H9 (cell line): ENCODE data around the gene TRAK1. TPM values are rescaled to one million over a fixed set of nuclear protein-coding genes. Genes with fewer than 3 reads are reported as not detected.

Source experiments
- DNase-seq: peaks from one replicate; pipeline ENCODE4 v3.0.0-alpha.2; 2017
- H2AFZ ChIP-seq: one replicate; pipeline ENCODE4 v1.6.1; 2013; ENCODE audit warnings: mild to moderate bottlenecking, low read length, control low read depth, moderate library complexity
- H2AK5ac ChIP-seq: 2 replicates; pipeline ENCODE4 v1.6.1; 2013; ENCODE audit warnings: low read length, control low read depth, mixed read lengths; ENCODE audit not compliant: insufficient read length
- H2BK120ac ChIP-seq: one replicate; pipeline ENCODE4 v1.6.1; 2013; ENCODE audit warnings: low read depth, mild to moderate bottlenecking, low read length, control low read depth, inconsistent platforms; ENCODE audit not compliant: poor library complexity, severe bottlenecking
- H2BK12ac ChIP-seq: 2 replicates; pipeline ENCODE4 v1.6.1; 2013; ENCODE audit warnings: low read length, control low read depth, mixed read lengths, low read depth; ENCODE audit not compliant: insufficient read length
- H2BK15ac ChIP-seq: 2 replicates; pipeline ENCODE4 v1.6.1; 2013; ENCODE audit warnings: low read depth, low read length, control low read depth
- H2BK20ac ChIP-seq: one replicate; pipeline ENCODE4 v1.6.1; 2013; ENCODE audit warnings: low read depth, mild to moderate bottlenecking, low read length, control low read depth, inconsistent platforms; ENCODE audit not compliant: poor library complexity, severe bottlenecking
- H2BK5ac ChIP-seq: 2 replicates; pipeline ENCODE4 v1.6.1; 2013; ENCODE audit warnings: low read length, control low read depth, mixed read lengths; ENCODE audit not compliant: insufficient read length
- H3K14ac ChIP-seq: 2 replicates; pipeline ENCODE4 v1.6.1; 2013; ENCODE audit warnings: low read length, control low read depth; ENCODE audit not compliant: insufficient read depth
- H3K18ac ChIP-seq: 2 replicates; pipeline ENCODE4 v1.6.1; 2013; ENCODE audit warnings: low read depth, mild to moderate bottlenecking, mixed read lengths, low read length, control low read depth; ENCODE audit not compliant: insufficient read length
- H3K23ac ChIP-seq: 2 replicates; pipeline ENCODE4 v1.6.1; 2013; ENCODE audit warnings: low read length, control low read depth, mixed read lengths, low read depth; ENCODE audit not compliant: insufficient read length
- H3K23me2 ChIP-seq: 2 replicates; pipeline ENCODE4 v1.6.1; 2013; ENCODE audit warnings: low read depth, mild to moderate bottlenecking, mixed read lengths, low read length, control low read depth; ENCODE audit not compliant: insufficient read length, poor library complexity, severe bottlenecking
- H3K27ac ChIP-seq: 2 replicates; pipeline ENCODE4 v1.5.1; 2013; ENCODE audit warnings: low read length, control low read depth, mixed read lengths, low read depth; ENCODE audit not compliant: insufficient read length
- H3K27me3 ChIP-seq: 2 replicates; pipeline ENCODE4 v1.6.1; 2013; ENCODE audit warnings: low read length, control low read depth, inconsistent platforms; ENCODE audit not compliant: insufficient read depth
- H3K4ac ChIP-seq: 2 replicates; pipeline ENCODE4 v1.6.1; 2013; ENCODE audit warnings: low read depth, mild to moderate bottlenecking, control low read depth, inconsistent platforms, low read length, moderate library complexity
- H3K4me1 ChIP-seq: 2 replicates; pipeline ENCODE4 v1.6.1; 2013; ENCODE audit warnings: low read length, control low read depth, inconsistent platforms; ENCODE audit not compliant: insufficient read depth
- H3K4me2 ChIP-seq: 2 replicates; pipeline ENCODE4 v1.6.1; 2013; ENCODE audit warnings: low read length, control low read depth, mixed read lengths; ENCODE audit not compliant: insufficient read length, insufficient read depth
- H3K56ac ChIP-seq: 2 replicates; pipeline ENCODE4 v1.6.1; 2013; ENCODE audit warnings: low read depth, mild to moderate bottlenecking, mixed read lengths, low read length, control low read depth; ENCODE audit not compliant: insufficient read length
- H3K79me1 ChIP-seq: 2 replicates; pipeline ENCODE4 v1.6.1; 2013; ENCODE audit warnings: low read depth, mild to moderate bottlenecking, moderate library complexity, low read length, control low read depth, inconsistent platforms; ENCODE audit not compliant: insufficient read depth, poor library complexity, severe bottlenecking
- H3K79me2 ChIP-seq: 2 replicates; pipeline ENCODE4 v1.6.1; 2013; ENCODE audit warnings: low read length, control low read depth, inconsistent platforms; ENCODE audit not compliant: insufficient read depth
- H3K9ac ChIP-seq: 2 replicates; pipeline ENCODE4 v1.6.1; 2013; ENCODE audit warnings: low read length, control low read depth, mixed read lengths; ENCODE audit not compliant: insufficient read length; ENCODE audit errors: extremely low read depth
- H3K9me3 ChIP-seq: one replicate; pipeline ENCODE4 v1.6.1; 2013; ENCODE audit warnings: low read depth, low read length, inconsistent platforms; ENCODE audit not compliant: control insufficient read depth
- H3T11ph ChIP-seq: one replicate; pipeline ENCODE4 v1.6.1; 2013; ENCODE audit warnings: mild to moderate bottlenecking, low read length, control low read depth, inconsistent platforms
- H4K20me1 ChIP-seq: one replicate; pipeline ENCODE4 v1.6.1; 2013; ENCODE audit not compliant: control insufficient read depth, insufficient read length, insufficient read depth
- H4K5ac ChIP-seq: 2 replicates; pipeline ENCODE4 v1.6.1; 2013; ENCODE audit warnings: low read depth, mild to moderate bottlenecking, mixed read lengths, low read length, control low read depth; ENCODE audit not compliant: insufficient read length
- H4K8ac ChIP-seq: replicated peaks from 2 replicates; pipeline ENCODE4 v1.6.1; 2013; ENCODE audit warnings: low read length, control low read depth, mixed read lengths, low read depth; ENCODE audit not compliant: insufficient read length
- H4K91ac ChIP-seq: 2 replicates; pipeline ENCODE4 v1.6.1; 2013; ENCODE audit warnings: low read depth, mild to moderate bottlenecking, moderate library complexity, mixed read lengths, low read length, control low read depth; ENCODE audit not compliant: insufficient read length
- H3K27ac Mint-ChIP-seq, 3 experiments: 2 replicates in 2 of 3; 3 replicates in 1 of 3; pipeline ENCODE4 v1.8.0; 2020 to 2021; ENCODE audit warnings: mixed read lengths in 3 of 3, mild to moderate bottlenecking in 1 of 3, moderate library complexity in 1 of 3
- H3K27me3 Mint-ChIP-seq: 2 replicates; pipeline ENCODE4 v1.8.0; 2021; ENCODE audit warnings: low read depth, mild to moderate bottlenecking, moderate library complexity, mixed read lengths
- H3K36me3 Mint-ChIP-seq, 3 experiments: 2 replicates in 2 of 3; 3 replicates in 1 of 3; pipeline ENCODE4 v1.8.0; 2020 to 2021; ENCODE audit warnings: low read depth in 3 of 3, mixed read lengths in 3 of 3; ENCODE audit not compliant: insufficient read depth in 1 of 3
- H3K4me1 Mint-ChIP-seq, 2 experiments: 2 replicates each; pipeline ENCODE4 v1.8.0; 2020; ENCODE audit warnings: mixed read lengths in 2 of 2
- H3K4me3 Mint-ChIP-seq, 2 experiments: 2 replicates in 1 of 2; 3 replicates in 1 of 2; pipeline ENCODE4 v1.8.0; 2020 to 2021; ENCODE audit warnings: mild to moderate bottlenecking in 2 of 2, mixed read lengths in 2 of 2, moderate library complexity in 1 of 2
- H3K9me3 Mint-ChIP-seq, 2 experiments: 2 replicates in 1 of 2; 3 replicates in 1 of 2; pipeline ENCODE4 v1.8.0; 2020; ENCODE audit warnings: mild to moderate bottlenecking in 2 of 2, mixed read lengths in 2 of 2, moderate library complexity in 1 of 2
- WGBS: extraction: QIAGEN DNeasy Blood & Tissue Kit; methylation state at CpG from one replicate; pipeline ENCODE4 v1.1.7; 2013; ENCODE audit warnings: missing lambda C conversion rate, low lambda C conversion rate, mixed read lengths; ENCODE audit not compliant: insufficient read length; ENCODE audit errors: extremely low coverage; 5-methylcytosine and 5-hydroxymethylcytosine counted together
- total RNA-seq: library from RNA; stranded (reverse); gene quantifications from 2 replicates; pipeline ENCODE4 v1.2.1, GENCODE V29; 2021
- TF ChIP-seq, protein P1 (sequence below): fragments of 200-600 bp; sonication (generic); conservative IDR thresholded peaks from 3 replicates; pipeline ENCODE4 v1.8.0; 2021; ENCODE audit warnings: antibody characterized with exemption, mild to moderate bottlenecking

The TRAK1 gene
- total RNA-seq, 1 experiment from 2014 or later = 34.2 TPM

GRCh38 chr3:42088803-42089530 is 2.2 kb upstream of the TRAK1 start:
- H3K27me3 Mint-ChIP-seq = no peaks in the 10 kb centered on the region
- Histone ChIP-seq H2BK12ac (no peak overlapping the region), H3K14ac (no peak overlapping the region), H4K8ac (no peak overlapping the region), H2BK20ac (no peak overlapping the region), H3K79me1 (no peaks in the 10 kb centered on the region), H3T11ph (no peak overlapping the region), H3K9me3 (no peaks in the 10 kb centered on the region), H2BK5ac (no peak overlapping the region), H3K18ac (no peak overlapping the region), H4K91ac (no peak overlapping the region), H3K23ac (no peak overlapping the region), H4K20me1 (no peaks in the 10 kb centered on the region), H4K5ac (no peak overlapping the region), H3K9ac (no peak overlapping the region), H3K4me2 (no peak overlapping the region), H3K4me1 (no peaks in the 10 kb centered on the region), H3K4ac (no peak overlapping the region), H3K27ac (no peak overlapping the region), H2AK5ac (no peak overlapping the region), H2BK120ac (no peak overlapping the region), H3K56ac (no peak overlapping the region), H2AFZ (no peak overlapping the region), H3K27me3 (no peaks in the 10 kb centered on the region), H3K79me2 (no peaks in the 10 kb centered on the region), H3K23me2 (no peaks in the 10 kb centered on the region), H2BK15ac (no peak overlapping the region)
- H3K36me3 Mint-ChIP-seq = peaks cover 19 to 28% (median 25%) of the 10 kb centered on the region in 3 experiments
- H3K27ac Mint-ChIP-seq = peak overlapping the region in 2 of 3 experiments; percentile 63 to 80; a peak in 4 of 7 replicates
- H3K9me3 Mint-ChIP-seq = peaks cover 3 to 11% of the 10 kb centered on the region in 2 experiments; a peak in 4 of 5 replicates
- H3K4me1 Mint-ChIP-seq = peaks cover 27 to 33% of the 10 kb centered on the region in 2 experiments
- no peak for DNase-seq
- H3K4me3 Mint-ChIP-seq = no peak overlapping the region
- no CpG with 5 or more reads among the region's 11 CpGs for WGBS
- TF ChIP-seq, protein P1, sequence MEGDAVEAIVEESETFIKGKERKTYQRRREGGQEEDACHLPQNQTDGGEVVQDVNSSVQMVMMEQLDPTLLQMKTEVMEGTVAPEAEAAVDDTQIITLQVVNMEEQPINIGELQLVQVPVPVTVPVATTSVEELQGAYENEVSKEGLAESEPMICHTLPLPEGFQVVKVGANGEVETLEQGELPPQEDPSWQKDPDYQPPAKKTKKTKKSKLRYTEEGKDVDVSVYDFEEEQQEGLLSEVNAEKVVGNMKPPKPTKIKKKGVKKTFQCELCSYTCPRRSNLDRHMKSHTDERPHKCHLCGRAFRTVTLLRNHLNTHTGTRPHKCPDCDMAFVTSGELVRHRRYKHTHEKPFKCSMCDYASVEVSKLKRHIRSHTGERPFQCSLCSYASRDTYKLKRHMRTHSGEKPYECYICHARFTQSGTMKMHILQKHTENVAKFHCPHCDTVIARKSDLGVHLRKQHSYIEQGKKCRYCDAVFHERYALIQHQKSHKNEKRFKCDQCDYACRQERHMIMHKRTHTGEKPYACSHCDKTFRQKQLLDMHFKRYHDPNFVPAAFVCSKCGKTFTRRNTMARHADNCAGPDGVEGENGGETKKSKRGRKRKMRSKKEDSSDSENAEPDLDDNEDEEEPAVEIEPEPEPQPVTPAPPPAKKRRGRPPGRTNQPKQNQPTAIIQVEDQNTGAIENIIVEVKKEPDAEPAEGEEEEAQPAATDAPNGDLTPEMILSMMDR = no peak
